ENCODE results near the gene LMF1.

The LMF1 gene

DNA sequence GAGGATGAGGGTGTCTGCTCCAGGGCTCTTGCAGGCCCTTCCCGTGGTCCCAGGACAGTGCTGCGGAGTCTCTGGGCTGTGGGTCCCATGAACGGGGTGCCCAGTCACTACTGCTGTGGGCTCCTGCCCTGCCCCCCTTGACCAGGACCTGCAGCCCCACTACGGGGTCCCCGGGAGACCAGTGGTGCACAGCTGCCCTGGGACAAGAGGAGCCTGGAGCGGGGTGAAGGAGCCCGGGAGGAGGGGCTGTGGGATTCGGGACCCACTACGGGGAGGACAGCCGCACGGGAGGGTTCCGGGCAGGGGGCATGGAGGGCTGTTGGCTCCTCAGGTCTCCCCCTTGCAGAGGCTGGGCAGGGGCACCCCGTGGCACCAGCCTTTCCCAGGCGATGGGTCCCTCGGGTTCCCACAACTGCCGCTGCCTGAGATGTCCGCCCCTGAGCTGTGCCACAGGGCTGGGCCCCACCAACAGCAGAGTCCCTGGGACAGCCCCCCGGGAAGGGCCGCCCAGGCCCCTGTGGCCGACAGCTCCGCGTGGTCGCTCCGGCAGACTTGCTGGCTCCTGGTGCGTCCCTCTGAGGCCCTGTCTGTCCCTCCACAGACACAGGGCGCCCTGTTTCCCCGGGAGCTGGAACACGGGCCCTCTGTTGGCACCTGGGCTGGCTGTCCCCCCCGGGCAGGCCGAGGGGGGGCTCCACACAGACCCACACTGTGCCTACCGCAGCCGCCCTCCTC, 118.2 kb downstream of the LMF1 start:
- no peak overlapping the region for H3K4me3 Mint-ChIP-seq
- H3K27me3 Mint-ChIP-seq (ENCODE audit: low read depth), result no peaks in the 10 kb centered on the region
- H3K4me1 Mint-ChIP-seq, result no peaks in the 10 kb centered on the region
- no peak overlapping the region for H3K27ac Mint-ChIP-seq
- TF ChIP-seq, protein P1, sequence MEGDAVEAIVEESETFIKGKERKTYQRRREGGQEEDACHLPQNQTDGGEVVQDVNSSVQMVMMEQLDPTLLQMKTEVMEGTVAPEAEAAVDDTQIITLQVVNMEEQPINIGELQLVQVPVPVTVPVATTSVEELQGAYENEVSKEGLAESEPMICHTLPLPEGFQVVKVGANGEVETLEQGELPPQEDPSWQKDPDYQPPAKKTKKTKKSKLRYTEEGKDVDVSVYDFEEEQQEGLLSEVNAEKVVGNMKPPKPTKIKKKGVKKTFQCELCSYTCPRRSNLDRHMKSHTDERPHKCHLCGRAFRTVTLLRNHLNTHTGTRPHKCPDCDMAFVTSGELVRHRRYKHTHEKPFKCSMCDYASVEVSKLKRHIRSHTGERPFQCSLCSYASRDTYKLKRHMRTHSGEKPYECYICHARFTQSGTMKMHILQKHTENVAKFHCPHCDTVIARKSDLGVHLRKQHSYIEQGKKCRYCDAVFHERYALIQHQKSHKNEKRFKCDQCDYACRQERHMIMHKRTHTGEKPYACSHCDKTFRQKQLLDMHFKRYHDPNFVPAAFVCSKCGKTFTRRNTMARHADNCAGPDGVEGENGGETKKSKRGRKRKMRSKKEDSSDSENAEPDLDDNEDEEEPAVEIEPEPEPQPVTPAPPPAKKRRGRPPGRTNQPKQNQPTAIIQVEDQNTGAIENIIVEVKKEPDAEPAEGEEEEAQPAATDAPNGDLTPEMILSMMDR (IDR thresholded peaks at IDR 0.05; ENCODE audit: unreplicated experiment in 3 of 3), result no peak
- H3K9me3 Mint-ChIP-seq, result peaks cover 27% of the 10 kb centered on the region
- peaks cover 39% of the 10 kb centered on the region for H3K36me3 Mint-ChIP-seq (ENCODE audit: low read depth)

DNA sequence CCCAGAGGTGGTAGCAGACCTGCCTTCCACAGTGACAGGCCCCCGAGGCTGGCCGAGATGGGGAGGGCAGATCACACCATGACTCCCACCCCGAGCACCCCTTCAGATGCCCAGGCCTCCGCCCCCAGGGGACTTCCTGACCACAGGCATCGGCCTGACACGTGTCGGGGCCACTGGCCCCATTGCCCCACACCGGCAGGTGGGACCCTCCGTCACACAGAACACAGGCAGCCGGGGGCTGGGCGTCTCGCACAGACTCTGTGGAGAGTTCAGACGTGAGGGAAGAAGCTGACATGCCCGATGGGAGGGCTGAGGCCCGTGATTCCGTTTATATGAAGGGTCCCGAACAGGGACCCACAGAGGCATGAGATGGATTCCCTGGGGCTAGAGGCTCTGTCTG, 118.9 kb downstream of the LMF1 start:
- TF ChIP-seq, protein P1 (IDR thresholded peaks at IDR 0.05; ENCODE audit: unreplicated experiment in 3 of 3), result no peak
- Mint-ChIP-seq H3K27ac (no peak overlapping the region), H3K27me3 (ENCODE audit: low read depth) (no peaks in the 10 kb centered on the region), H3K36me3 (ENCODE audit: low read depth) (peaks cover 34% of the 10 kb centered on the region), H3K9me3 (peaks cover 31% of the 10 kb centered on the region), H3K4me1 (no peaks in the 10 kb centered on the region), H3K4me3 (no peak overlapping the region)

DNA sequence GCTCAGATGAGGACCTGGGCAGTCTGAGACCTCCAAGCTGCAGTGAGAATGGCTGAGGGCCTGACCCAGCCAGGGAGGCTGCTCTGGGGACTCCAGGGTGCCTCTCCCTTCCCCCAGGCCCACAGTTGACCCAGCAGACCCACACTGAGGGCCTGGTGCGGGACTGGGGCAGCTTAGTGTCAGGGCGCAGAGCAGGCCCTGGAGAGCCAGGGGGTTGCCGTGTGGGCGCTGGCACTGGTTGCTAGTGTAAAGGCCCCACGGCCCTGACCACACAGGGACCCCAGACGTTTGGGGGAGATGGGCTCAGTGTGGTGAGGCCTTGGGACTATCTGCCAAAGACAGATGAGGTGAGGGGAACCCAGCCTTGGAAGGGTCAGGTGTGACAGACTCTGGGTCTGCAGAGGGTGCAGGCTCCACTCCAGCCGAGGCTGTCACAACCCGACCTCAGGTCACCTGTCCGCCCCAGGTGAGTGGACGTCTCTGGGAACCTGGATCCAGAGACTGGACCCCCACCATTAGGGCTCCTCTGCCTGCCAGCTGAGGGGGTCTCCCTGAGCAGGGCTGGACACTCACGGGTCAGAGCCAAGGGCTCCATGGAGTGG, 119.5 kb downstream of the LMF1 start:
- no peaks in the 10 kb centered on the region for H3K27me3 Mint-ChIP-seq (ENCODE audit: low read depth)
- peaks cover 33% of the 10 kb centered on the region for H3K9me3 Mint-ChIP-seq
- no peak overlapping the region for H3K27ac Mint-ChIP-seq
- no peaks in the 10 kb centered on the region for H3K4me1 Mint-ChIP-seq
- TF ChIP-seq, protein P1 (IDR thresholded peaks at IDR 0.05; ENCODE audit: unreplicated experiment in 3 of 3), result no peak
- no peak overlapping the region for H3K4me3 Mint-ChIP-seq
- H3K36me3 Mint-ChIP-seq (ENCODE audit: low read depth), result peaks cover 33% of the 10 kb centered on the region

DNA sequence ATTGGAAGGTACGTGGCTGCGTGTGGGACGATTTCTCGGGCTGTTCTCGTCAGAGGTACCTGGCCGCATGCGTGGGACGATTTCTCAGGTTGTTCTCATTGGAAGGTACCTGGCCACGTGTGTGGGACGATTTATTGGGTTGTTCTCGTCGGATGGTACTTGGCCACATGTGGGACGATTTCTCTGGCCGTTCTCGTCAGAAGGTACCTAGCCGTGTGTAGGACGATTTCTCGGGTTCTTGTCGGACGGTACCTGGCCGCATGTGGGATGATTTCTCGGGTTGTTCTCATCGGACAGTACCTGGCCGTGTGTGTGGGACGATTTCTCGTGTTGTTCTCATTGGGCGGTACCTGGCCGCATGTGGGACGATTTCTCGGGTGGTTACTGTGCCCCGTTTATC, 120.1 kb downstream of the LMF1 start:
- H3K27me3 Mint-ChIP-seq (ENCODE audit: low read depth), result no peaks in the 10 kb centered on the region
- H3K4me1 Mint-ChIP-seq, result no peaks in the 10 kb centered on the region
- no peak overlapping the region for H3K27ac Mint-ChIP-seq
- TF ChIP-seq, protein P1 (IDR thresholded peaks at IDR 0.05; ENCODE audit: unreplicated experiment in 3 of 3), result no peak
- peaks cover 36% of the 10 kb centered on the region for H3K9me3 Mint-ChIP-seq
- H3K4me3 Mint-ChIP-seq, result no peak overlapping the region
- H3K36me3 Mint-ChIP-seq (ENCODE audit: low read depth), result peaks cover 33% of the 10 kb centered on the region

DNA sequence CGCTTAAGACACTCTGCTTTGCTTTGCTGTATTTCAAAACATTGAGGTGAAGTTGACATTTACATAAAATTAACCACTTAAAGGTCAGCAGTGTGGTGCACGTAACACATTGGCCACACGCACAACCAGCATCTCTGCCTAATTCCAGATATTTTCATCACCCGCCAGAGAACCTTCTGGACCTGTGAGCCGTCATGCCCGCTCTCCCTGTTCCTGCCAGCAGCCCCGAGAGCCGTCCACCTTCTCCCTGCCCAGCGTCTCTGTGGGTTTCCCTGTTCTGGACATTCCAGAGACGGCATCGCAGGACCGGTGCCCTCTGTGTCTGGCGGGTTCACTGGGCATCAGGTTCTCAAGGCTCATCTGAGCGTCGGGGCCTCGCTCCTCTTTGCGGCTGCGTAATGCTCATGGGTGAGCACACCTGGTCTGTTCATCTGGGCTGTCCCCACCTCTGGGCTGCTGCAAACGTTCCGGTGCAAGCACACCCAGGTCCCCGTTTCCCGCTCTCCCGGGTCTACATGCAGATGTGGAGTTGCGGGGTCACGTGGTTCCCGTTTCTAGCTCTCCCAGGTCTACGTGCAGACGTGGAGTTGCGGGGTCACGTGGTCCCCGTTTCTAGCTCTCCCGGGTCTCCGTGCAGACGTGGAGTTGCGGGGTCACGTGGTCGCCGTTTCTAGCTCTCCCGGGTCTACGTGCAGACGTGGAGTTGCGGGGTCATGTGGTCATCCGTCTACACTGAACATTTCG, 122.1 kb downstream of the LMF1 start:
- Mint-ChIP-seq H3K4me1 (no peaks in the 10 kb centered on the region), H3K27ac (no peak overlapping the region), H3K27me3 (ENCODE audit: low read depth) (peaks cover 10% of the 10 kb centered on the region), H3K4me3 (no peak overlapping the region), H3K9me3 (peaks cover 41% of the 10 kb centered on the region), H3K36me3 (ENCODE audit: low read depth) (peaks cover 35% of the 10 kb centered on the region)
- TF ChIP-seq, protein P1 (IDR thresholded peaks at IDR 0.05; ENCODE audit: unreplicated experiment in 3 of 3), result no peak
